Endothelial cell of umbilical vein (primary cell): Measurements from ENCODE around the gene DAB2IP. TPM values are rescaled to one million over a fixed set of nuclear protein-coding genes. Genes with fewer than 3 reads are reported as not detected.

Source experiments
- BruUV-seq: library from RNA; stranded (reverse); fragments of 400-500 nt; replicated peaks from 2 replicates; lab custom pipeline; 2021; lab: Mats Ljungman, UMichigan
- CTCF ChIA-PET: fragments of 300-600, 350-600 bp; sonication (Branson Sonifier 250); formaldehyde crosslinking; loops from one replicate; lab custom pipeline; 2021; ENCODE audit warnings: antibody characterized with exemption, inconsistent platforms; lab: Charles Lee
- POLR2A ChIA-PET: fragments of 300-600, 350-600 bp; sonication (Branson Sonifier 250); formaldehyde crosslinking; loops from one replicate; lab custom pipeline; 2021; ENCODE audit warnings: antibody characterized with exemption, inconsistent platforms; lab: Charles Lee
- DNase-seq: peaks from one replicate; pipeline ENCODE4 v3.0.0-alpha.2; 2011; ENCODE audit warnings: low read depth, low spot score
- FAIRE-seq: peaks from 2 replicates; lab custom pipeline; 2011; peaks lifted over from hg19 to GRCh38; lab: Jason Lieb, UNC
- H2AFZ ChIP-seq: 2 replicates; pipeline ENCODE4 v1.6.0; 2012; ENCODE audit warnings: low read depth, low read length, control low read depth, inconsistent platforms
- H3K27ac ChIP-seq: 2 replicates; pipeline ENCODE4 v1.5.1; 2011; ENCODE audit warnings: low read depth, mild to moderate bottlenecking, control low read depth, low read length, moderate library complexity; ENCODE audit not compliant: insufficient read depth
- H3K27me3 ChIP-seq, 2 experiments: 2 replicates each; pipeline versions ENCODE4 v1.6.0 to v1.6.1; 2011; ENCODE audit warnings: low read length in 2 of 2, mixed read lengths in 1 of 2; ENCODE audit not compliant: control insufficient read depth in 2 of 2, insufficient read depth in 2 of 2
- H3K36me3 ChIP-seq, 2 experiments: 2 replicates in 1 of 2; 3 replicates in 1 of 2; pipeline ENCODE4 v1.5.1; 2011; ENCODE audit warnings: low read length in 2 of 2, mild to moderate bottlenecking in 1 of 2, moderate library complexity in 1 of 2; ENCODE audit not compliant: control insufficient read depth in 2 of 2, insufficient read depth in 2 of 2; ENCODE audit errors: extremely low read depth in 1 of 2
- H3K4me1 ChIP-seq: 3 replicates; pipeline ENCODE4 v1.5.1; 2011; ENCODE audit warnings: mild to moderate bottlenecking, low read length; ENCODE audit not compliant: control insufficient read depth, insufficient read depth; ENCODE audit errors: extremely low read depth
- H3K4me2 ChIP-seq: 2 replicates; pipeline ENCODE4 v1.6.1; 2011; ENCODE audit warnings: low read length, control low read depth, mixed read lengths; ENCODE audit not compliant: insufficient read depth
- H3K4me3 ChIP-seq, 3 experiments: fragments of 200-600 bp in 1 of 3; sonication (generic), shearing (Covaris generic) in 1 of 3; replicated peaks in 1 of 3; 2 replicates each; pipeline ENCODE4 v1.5.1; 2011 to 2016; ENCODE audit warnings: control low read depth in 3 of 3, low read length in 3 of 3, mild to moderate bottlenecking in 2 of 3, inconsistent platforms in 1 of 3, low read depth in 1 of 3, moderate library complexity in 1 of 3; ENCODE audit not compliant: insufficient read depth in 1 of 3
- H3K79me2 ChIP-seq: 2 replicates; pipeline ENCODE4 v1.6.0; 2012; ENCODE audit warnings: low read length, inconsistent platforms; ENCODE audit not compliant: control insufficient read depth, insufficient read depth
- H3K9ac ChIP-seq: replicated peaks from 2 replicates; pipeline ENCODE3; 2011; ENCODE audit warnings: low read length, control low read depth; ENCODE audit not compliant: insufficient read depth; ENCODE audit errors: extremely low read depth
- H3K9me1 ChIP-seq: replicated peaks from 3 replicates; pipeline ENCODE4 v1.6.0; 2011; ENCODE audit warnings: mild to moderate bottlenecking, low read length; ENCODE audit not compliant: control insufficient read depth, insufficient read depth; ENCODE audit errors: extremely low read depth
- H3K9me3 ChIP-seq: replicated peaks from 2 replicates; pipeline ENCODE4 v1.5.1; 2012; ENCODE audit warnings: low read length, inconsistent platforms; ENCODE audit not compliant: control insufficient read depth, insufficient read depth
- H4K20me1 ChIP-seq: replicated peaks from 2 replicates; pipeline ENCODE3; 2011; ENCODE audit warnings: mild to moderate bottlenecking, low read length; ENCODE audit not compliant: control insufficient read depth, insufficient read depth; ENCODE audit errors: extremely low read depth
- CTCF ChIP-seq, 2 donors: IDR thresholded peaks; 1 replicate in 1 of 2; 2 replicates in 1 of 2; pipeline ENCODE4 v1.5.1; 2011; ENCODE audit warnings: low read length in 2 of 2, mild to moderate bottlenecking in 2 of 2, moderate library complexity in 2 of 2, control low read depth in 1 of 2, inconsistent platforms in 1 of 2, low read depth in 1 of 2; ENCODE audit not compliant: insufficient read depth in 1 of 2; ENCODE audit errors: extremely low read depth in 1 of 2
- EZH2 ChIP-seq: IDR thresholded peaks from 2 replicates; pipeline ENCODE4 v1.6.1; 2012; ENCODE audit warnings: borderline replicate concordance, low read depth, mild to moderate bottlenecking, moderate library complexity, low read length, inconsistent platforms; ENCODE audit not compliant: severe bottlenecking
- FOS ChIP-seq: IDR thresholded peaks from 2 replicates; pipeline ENCODE4 v1.6.1; 2011; ENCODE audit warnings: mild to moderate bottlenecking, low read length, moderate library complexity, borderline replicate concordance; ENCODE audit not compliant: insufficient read depth
- GATA2 ChIP-seq: IDR thresholded peaks from 2 replicates; pipeline ENCODE4 v1.7.0; 2011; ENCODE audit warnings: low read depth, mild to moderate bottlenecking, moderate library complexity, mixed read lengths, low read length; ENCODE audit not compliant: insufficient read length, insufficient read depth
- JUN ChIP-seq: IDR thresholded peaks from 2 replicates; pipeline ENCODE4 v1.6.1; 2011; ENCODE audit warnings: borderline replicate concordance, low read depth; ENCODE audit not compliant: insufficient read length, insufficient read depth
- MAX ChIP-seq: IDR thresholded peaks from 2 replicates; pipeline ENCODE4 v1.6.1; 2011; ENCODE audit not compliant: insufficient read depth, insufficient read length
- MYC ChIP-seq: IDR thresholded peaks from one replicate; pipeline ENCODE4 v1.6.1; 2011; ENCODE audit warnings: mild to moderate bottlenecking, low read depth, low read length
- POLR2A ChIP-seq: IDR thresholded peaks from 2 replicates; pipeline ENCODE4 v1.6.1; 2012; ENCODE audit warnings: low read depth, mild to moderate bottlenecking, control low read depth, low read length
- POLR2AphosphoS5 ChIP-seq: IDR thresholded peaks from 2 replicates; pipeline ENCODE4 v1.6.1; 2012; ENCODE audit warnings: low read depth, mild to moderate bottlenecking, control low read depth, low read length, moderate library complexity; ENCODE audit not compliant: insufficient read depth
- dilution Hi-C: fragments of 300-500 bp; cut with MboI; formaldehyde crosslinking; loops from one replicate; pipeline ENCODE4 v1.15.0; 2019; ENCODE audit warnings: low sequenced_read_pairs; ENCODE audit not compliant: extremely low pct_ligation_motif_present
- intact Hi-C: fragments of 100-400 bp; cut with micrococcal nuclease; formaldehyde crosslinking; loops from one replicate; pipeline ENCODE4 v1.10.0; 2022
- polyA plus RNA-seq, 4 experiments: library from polyadenylated mRNA; depleted of rRNA in 3 of 4; stranded (reverse) in 3 of 4; unstranded in 1 of 4; fragments of >200 nt; gene quantifications; 2 replicates each; pipeline versions ENCODE4 v1.2.1 to v1.2.3, GENCODE V29; 2011 to 2012; ENCODE audit warnings: missing spikeins in 1 of 4
- total RNA-seq: library from RNA; stranded (reverse); gene quantifications from 2 replicates; pipeline ENCODE4 v1.2.3, GENCODE V29; 2021

Gene DAB2IP
- total and polyA plus RNA-seq, 2 donors (not counting 3 experiments of a cell fraction or from before 2014, with no cell fraction given), result 29.2 to 53.6 TPM

- no TSS peak for BruUV-seq
- FAIRE-seq (no peak), DNase-seq (no peak)
- Histone ChIP-seq H2AFZ (no peak overlapping the region), H3K27ac (no peak overlapping the region), H4K20me1 (no peaks in the 10 kb centered on the region), H3K4me2 (no peak overlapping the region), H3K79me2 (no peaks in the 10 kb centered on the region), H3K9me1 (no peaks in the 10 kb centered on the region), H3K9ac (no peak overlapping the region), H3K9me3 (no peaks in the 10 kb centered on the region), H3K4me3 (no peak overlapping the region), H3K4me1 (no peaks in the 10 kb centered on the region), H3K36me3 (no peaks in the 10 kb centered on the region), H3K27me3 (no peaks in the 10 kb centered on the region)
- dilution Hi-C loops, result no loop called here
- TF ChIP-seq EZH2, result no peak
- no peak for TF ChIP-seq MYC
- TF ChIP-seq FOS, result no peak
- TF ChIP-seq JUN, result no peak
- TF ChIP-seq MAX, result no peak
- TF ChIP-seq POLR2A, result no peak
- TF ChIP-seq POLR2AphosphoS5, result no peak
- no peak for TF ChIP-seq GATA2
- no peak for TF ChIP-seq CTCF (IDR thresholded peaks at IDR 0.05; ENCODE audit: extremely low read depth in 1 of 2, insufficient read depth in 1 of 2, low read depth in 1 of 2, low read length in 2 of 2)
- ChIA-PET CTCF (no interaction called here), POLR2A (no interaction called here)
- intact Hi-C loops, result no loop called here
Measured at GRCh38 chr9:121808781-121809180, 157.3 kb downstream of the DAB2IP start.
